ENCODE measurements around the gene DOP1B. TPM values are rescaled to one million over a fixed set of nuclear protein-coding genes. Genes with fewer than 3 reads are reported as not detected.
"Not testable (repeated sequence)": the region's sequence is repeated elsewhere in the genome, so short reads cannot be mapped to it uniquely, and the experiment has no call there.

DOP1B gene
- total RNA-seq, 1 experiment from 2014 or later: 4.0 TPM

DNA sequence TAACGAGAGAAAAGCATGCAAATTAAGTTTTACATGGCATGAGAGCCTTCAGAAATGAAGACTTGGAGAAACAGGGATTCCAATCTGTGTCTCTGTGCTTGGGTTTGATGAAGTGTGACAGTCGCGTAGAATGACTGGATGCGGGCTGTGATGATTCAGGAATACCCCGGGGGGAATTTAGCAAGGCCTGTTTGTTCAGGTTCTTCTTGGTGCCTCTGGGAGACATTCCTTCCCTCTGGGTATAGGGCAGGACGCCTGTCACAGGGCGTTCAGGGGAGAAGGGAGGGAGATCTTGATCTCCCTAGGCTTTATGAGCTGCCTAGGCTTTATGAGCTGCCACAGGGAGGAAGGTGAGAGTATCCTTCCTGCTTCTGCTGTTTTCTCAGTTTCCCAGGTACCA lies 36.6 kb downstream of the DOP1B start:
- DNase-seq (ENCODE audit: low spot score): no peak
- in situ Hi-C loops (cut with HindIII; ENCODE audit: low sequenced_read_pairs): no loop called here

DNA sequence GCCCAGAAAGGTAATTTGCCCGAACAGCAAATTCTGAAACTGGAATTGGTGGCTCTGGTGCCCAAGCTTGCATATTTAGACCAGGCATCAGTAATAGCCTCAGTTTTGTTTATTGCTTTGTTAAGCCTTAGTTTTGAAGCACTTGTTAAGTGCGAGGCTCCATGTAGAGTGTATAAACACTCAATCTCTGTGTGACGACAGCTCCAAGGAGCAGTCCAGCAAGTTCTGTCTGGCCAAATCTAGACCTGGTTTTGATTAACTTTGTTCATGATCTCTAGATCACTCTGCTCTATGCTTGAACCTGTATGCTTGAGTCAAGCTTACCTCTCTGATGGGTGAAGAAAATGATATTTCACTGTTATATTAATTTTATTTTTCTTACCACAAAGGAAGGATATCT lies 37.4 kb downstream of the DOP1B start:
- no peak for DNase-seq (ENCODE audit: low spot score)
- in situ Hi-C loops (cut with HindIII; ENCODE audit: low sequenced_read_pairs): no loop called here

DNA sequence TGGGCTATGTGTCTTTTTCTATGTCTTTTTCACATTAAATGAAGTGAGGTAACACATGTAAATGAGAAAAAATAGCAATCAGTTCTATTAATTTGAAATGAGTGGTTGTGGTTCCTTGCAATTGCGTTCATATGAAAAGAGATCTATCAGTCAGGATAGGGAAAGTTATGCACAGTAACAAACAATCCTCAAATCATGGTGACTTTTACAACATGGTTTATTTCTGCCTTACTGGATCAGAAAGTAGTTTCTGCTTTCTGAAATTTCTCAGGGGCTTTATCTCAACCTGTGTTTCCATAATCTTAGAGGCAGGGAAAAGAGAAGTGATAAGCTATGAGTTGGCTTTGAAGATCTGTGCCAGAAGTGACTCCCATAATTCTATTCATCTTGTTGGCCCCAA lies 39.0 kb downstream of the DOP1B start:
- no peak for DNase-seq (ENCODE audit: low spot score)
- in situ Hi-C loops (cut with HindIII; ENCODE audit: low sequenced_read_pairs): no loop called here

- in situ Hi-C loops (cut with HindIII; ENCODE audit: low sequenced_read_pairs): no loop called here
- no peak for DNase-seq (ENCODE audit: low spot score)
These were observed 42.4 kb downstream of the DOP1B start for GRCh38 chr21:36199021-36199420.

DNA sequence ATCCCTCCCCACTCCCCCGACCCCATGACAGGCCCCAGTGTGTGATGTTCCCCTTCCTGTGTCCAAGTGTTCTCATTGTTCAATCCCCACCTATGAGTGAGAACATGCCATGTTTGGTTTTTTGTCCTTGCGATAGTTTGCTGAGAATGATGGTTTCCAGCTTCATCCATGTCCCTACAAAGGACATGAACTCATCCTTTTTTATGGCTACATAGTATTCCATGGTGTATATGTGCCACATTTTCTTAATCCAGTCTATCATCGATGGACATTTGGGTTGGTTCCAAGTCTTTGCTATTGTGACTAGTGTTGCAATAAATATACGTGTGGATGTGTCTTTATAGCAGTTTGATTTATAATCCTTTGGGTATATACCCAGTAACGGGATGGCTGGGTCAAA lies 43.0 kb downstream of the DOP1B start:
- in situ Hi-C loops (cut with HindIII; ENCODE audit: low sequenced_read_pairs); DNase-seq (ENCODE audit: low spot score): not testable (repeated sequence)

GRCh38 chr21:36200081-36200561 lies 43.5 kb downstream of the DOP1B start:
- in situ Hi-C loops (cut with HindIII; ENCODE audit: low sequenced_read_pairs): no loop called here
- no peak for DNase-seq (ENCODE audit: low spot score)

DNA sequence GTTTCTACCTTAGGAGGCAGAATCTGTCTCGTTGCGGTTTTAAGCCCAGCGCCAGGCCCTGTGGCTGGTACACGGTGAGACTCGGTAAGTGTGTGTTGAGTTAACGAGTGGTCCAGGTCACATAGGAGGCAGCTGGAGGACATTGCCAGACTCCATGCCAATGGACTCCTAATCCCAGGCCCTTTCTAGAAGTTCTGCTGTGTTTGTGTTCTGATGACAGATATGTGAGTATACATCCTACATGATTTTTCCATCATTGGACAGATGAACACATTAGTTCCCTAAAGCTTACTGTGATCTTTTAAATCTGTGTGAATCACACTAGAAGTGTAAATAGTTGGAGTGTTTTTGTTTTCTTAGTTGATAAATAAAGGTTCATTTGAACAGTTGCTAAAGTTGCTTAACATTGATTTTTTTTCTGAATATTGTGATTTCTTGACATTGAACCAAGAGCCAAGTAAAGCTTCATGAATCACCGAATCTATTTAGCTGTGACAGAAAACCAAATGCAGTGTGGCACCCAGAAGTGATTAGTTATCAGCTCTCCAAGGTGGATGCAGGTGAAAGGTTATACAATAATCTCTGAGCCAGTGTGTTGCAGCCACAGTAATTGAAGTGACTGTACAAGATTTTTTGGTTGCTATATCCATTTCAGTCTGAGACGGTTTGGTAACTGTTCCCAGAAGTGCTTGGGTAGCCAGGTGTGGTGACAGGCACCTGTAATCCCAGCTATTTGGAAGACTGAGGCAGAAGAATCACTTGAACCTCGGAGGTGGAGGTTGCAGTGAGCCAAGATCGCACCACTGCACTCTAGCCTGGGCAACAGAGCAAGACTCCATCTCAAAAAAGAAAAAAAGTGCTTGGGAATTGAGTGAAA lies 46.3 kb downstream of the DOP1B start:
- DNase-seq (ENCODE audit: low spot score): no peak
- in situ Hi-C loops (cut with HindIII; ENCODE audit: low sequenced_read_pairs): no loop called here

GRCh38 chr21:36203603-36203889 lies 46.9 kb downstream of the DOP1B start:
- no peak for DNase-seq (ENCODE audit: low spot score)
- in situ Hi-C loops (cut with HindIII; ENCODE audit: low sequenced_read_pairs): no loop called here

DNA sequence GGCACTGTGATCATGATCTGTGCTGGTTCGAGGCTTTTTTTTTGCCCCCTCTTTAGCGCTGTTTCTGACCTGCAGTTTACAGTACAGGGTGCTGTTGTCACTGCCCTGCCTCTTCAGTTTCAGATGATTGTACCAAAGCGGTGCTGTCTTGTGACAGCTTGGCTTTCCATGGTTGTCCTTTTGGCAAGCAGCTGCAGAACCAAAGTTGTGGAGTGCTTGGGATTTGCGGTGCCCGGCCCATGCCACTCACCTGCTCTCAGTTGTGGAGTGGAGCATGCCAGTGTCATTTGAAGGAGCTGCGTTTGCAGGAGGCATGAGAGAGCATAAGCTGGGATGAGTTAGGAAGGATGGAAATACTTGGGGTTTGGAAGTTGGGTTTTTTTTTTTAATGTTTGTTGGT lies 48.4 kb downstream of the DOP1B start:
- DNase-seq (ENCODE audit: low spot score): no peak
- in situ Hi-C loops (cut with HindIII; ENCODE audit: low sequenced_read_pairs): no loop called here

GRCh38 chr21:36205962-36206361 lies 49.3 kb downstream of the DOP1B start:
- in situ Hi-C loops (cut with HindIII; ENCODE audit: low sequenced_read_pairs): no loop called here
- no peak for DNase-seq (ENCODE audit: low spot score)

Other genes starting within 250 kb of the DOP1B start
- gene SETD4, start 96.3 kb upstream of the DOP1B start, total RNA-seq (2014; rRNA removed; shearing (Covaris generic)): 11.5 and 11.7 TPM in 2 replicates
- gene CBR1, start 86.8 kb upstream of the DOP1B start, total RNA-seq (2014; rRNA removed; shearing (Covaris generic)): 4.4 and 6.6 TPM in 2 replicates
- gene CBR3, start 21.7 kb upstream of the DOP1B start, total RNA-seq (2014; rRNA removed; shearing (Covaris generic)): 39.2 and 53.8 TPM in 2 replicates
- 21.8 and 31.9 TPM in 2 replicates for gene MORC3, start 163.4 kb downstream of the DOP1B start, total RNA-seq (2014; rRNA removed; shearing (Covaris generic))
- 8.6 and 18.1 TPM in 2 replicates for gene CHAF1B, start 228.6 kb downstream of the DOP1B start, total RNA-seq (2014; rRNA removed; shearing (Covaris generic))

Data from G401 (cell line).